GM19395 (cell line): ENCODE results near the gene TRPM2.
"Not testable (repeated sequence)": the region's sequence is repeated elsewhere in the genome, so short reads cannot be mapped to it uniquely, and the experiment has no call there.

Experiments
- ATAC-seq: cut with Tn5 transposase; IDR thresholded peaks from one replicate; pipeline ENCODE4 v1.9.1; 2021; ENCODE audit warnings: mild to moderate bottlenecking, moderate library complexity; ENCODE audit not compliant: unreplicated experiment

Gene TRPM2

GRCh38 chr21:44333509-44334328 is 19.7 kb upstream of the TRPM2 start:
- ATAC-seq = no peak

GRCh38 chr21:44334329-44335030 is 18.9 kb upstream of the TRPM2 start:
- ATAC-seq = no peak

GRCh38 chr21:44335266-44336059 is 18.0 kb upstream of the TRPM2 start:
- no peak for ATAC-seq

- no peak for ATAC-seq
Measured at GRCh38 chr21:44337449-44337848, 16.0 kb upstream of the TRPM2 start.

- ATAC-seq = no peak
Measured at GRCh38 chr21:44337941-44338895, 15.2 kb upstream of the TRPM2 start.

GRCh38 chr21:44338971-44339910 is 14.2 kb upstream of the TRPM2 start, which contains the start of gene CFAP410:
TSS of gene CFAP410 (minus strand) at chr21:44339390. CDS start at chr21:44339194, 196 bp downstream.
- ATAC-seq = peak; percentile 83

- ATAC-seq = not testable (repeated sequence)
Measured at GRCh38 chr21:44341726-44342458, 11.5 kb upstream of the TRPM2 start.

- ATAC-seq = not testable (repeated sequence)
Measured at GRCh38 chr21:44342981-44343380, 10.4 kb upstream of the TRPM2 start.

GRCh38 chr21:44344541-44345183 is 8.8 kb upstream of the TRPM2 start:
- ATAC-seq = no peak

- ATAC-seq = no peak
Measured at GRCh38 chr21:44345495-44345894, 7.9 kb upstream of the TRPM2 start.

GRCh38 chr21:44347911-44348451 is 5.4 kb upstream of the TRPM2 start:
- ATAC-seq = no peak

- no peak for ATAC-seq
Measured at GRCh38 chr21:44348861-44349260, 4.6 kb upstream of the TRPM2 start.

GRCh38 chr21:44349416-44349846 is 4.0 kb upstream of the TRPM2 start:
- ATAC-seq = no peak

- no peak for ATAC-seq
Measured at GRCh38 chr21:44349847-44350772, 3.3 kb upstream of the TRPM2 start.

GRCh38 chr21:44350773-44351481 is 2.5 kb upstream of the TRPM2 start:
- ATAC-seq = no peak
